Stimulated activated CD4-positive, alpha-beta T cell treated with anti-CD3 and anti-CD28 coated beads, TNF-alpha, amount 100 ng/mL, for 48 hours (primary cell): ENCODE results near the gene GORASP1.

Experiments
- DNase-seq, 3 donors: peaks; one replicate each; pipeline ENCODE4 v3.0.0-alpha.2; 2020; ENCODE audit warnings: low read depth in 3 of 3

The GORASP1 gene

GRCh38 chr3:39141171-39141995, 34.0 kb upstream of the GORASP1 start:
- no peak for DNase-seq

GRCh38 chr3:39140341-39140971, 33.0 kb upstream of the GORASP1 start:
- no peak for DNase-seq

- no peak for DNase-seq
Measured at GRCh38 chr3:39139442-39139841, 32.0 kb upstream of the GORASP1 start.

- DNase-seq, result no peak
Measured at GRCh38 chr3:39138804-39139415, 31.5 kb upstream of the GORASP1 start.

- no peak for DNase-seq
Measured at GRCh38 chr3:39137991-39138803, 30.8 kb upstream of the GORASP1 start.

GRCh38 chr3:39137435-39137936, 30.1 kb upstream of the GORASP1 start:
- DNase-seq, result no peak

GRCh38 chr3:39136533-39137434, 29.4 kb upstream of the GORASP1 start:
- DNase-seq, result no peak

GRCh38 chr3:39135170-39135805, 27.9 kb upstream of the GORASP1 start:
- DNase-seq, result no peak

- no peak for DNase-seq
Measured at GRCh38 chr3:39134305-39134704, 26.9 kb upstream of the GORASP1 start.

GRCh38 chr3:39133822-39134221, 26.4 kb upstream of the GORASP1 start:
- DNase-seq, result no peak

GRCh38 chr3:39133093-39133490, 25.7 kb upstream of the GORASP1 start:
- no peak for DNase-seq

- DNase-seq, result no peak
Measured at GRCh38 chr3:39132096-39133092, 25.0 kb upstream of the GORASP1 start.

- no peak for DNase-seq
Measured at GRCh38 chr3:39130693-39131265, 23.4 kb upstream of the GORASP1 start.

- no peak for DNase-seq
Measured at GRCh38 chr3:39130026-39130425, 22.6 kb upstream of the GORASP1 start.

GRCh38 chr3:39128951-39129350, 21.5 kb upstream of the GORASP1 start:
- no peak for DNase-seq

- DNase-seq, result no peak
Measured at GRCh38 chr3:39127908-39128304, 20.5 kb upstream of the GORASP1 start.

- DNase-seq, result no peak
Measured at GRCh38 chr3:39127269-39127907, 20.0 kb upstream of the GORASP1 start.

GRCh38 chr3:39126532-39127071, 19.2 kb upstream of the GORASP1 start:
- no peak for DNase-seq
